Measurements from ENCODE around the gene RAP1B.

The RAP1B gene

DNA sequence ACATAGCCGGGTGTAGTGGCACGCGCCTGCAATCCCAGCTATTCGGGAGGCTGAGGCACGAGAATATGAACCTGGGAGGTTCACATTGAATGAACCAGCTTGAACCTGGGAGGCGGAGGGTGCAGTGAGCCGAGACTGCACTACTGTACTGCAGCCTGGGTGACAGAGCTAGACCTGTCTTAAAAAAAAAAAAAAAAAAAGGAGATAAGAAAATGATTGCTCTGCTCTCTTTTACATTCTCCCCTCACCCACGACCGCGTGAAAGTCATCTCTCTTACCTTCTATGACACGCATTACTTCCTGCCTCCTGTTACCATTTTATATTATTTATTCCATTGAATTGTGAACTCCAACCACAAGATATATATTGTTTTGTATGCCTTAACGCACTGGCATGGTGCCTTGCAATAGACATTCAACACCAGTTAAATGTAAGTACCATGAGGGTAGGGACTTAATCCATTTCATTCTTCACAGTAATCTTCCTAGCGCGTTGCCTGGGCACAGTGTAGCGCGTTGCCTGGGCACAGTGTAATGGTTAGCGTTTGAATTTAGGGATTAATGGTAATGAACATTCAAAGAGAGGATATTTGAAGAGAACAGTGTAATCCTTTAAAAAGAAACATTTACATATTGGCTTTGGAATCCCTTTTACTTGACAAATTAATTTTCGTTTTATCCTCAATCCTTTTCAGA lies 2.7 kb downstream of the RAP1B start:
- peak overlapping the region; percentile 84 for H3K4me3 ChIP-seq (ENCODE audit: control insufficient read depth, low read depth, low read length)
- TF ChIP-seq, protein P1, sequence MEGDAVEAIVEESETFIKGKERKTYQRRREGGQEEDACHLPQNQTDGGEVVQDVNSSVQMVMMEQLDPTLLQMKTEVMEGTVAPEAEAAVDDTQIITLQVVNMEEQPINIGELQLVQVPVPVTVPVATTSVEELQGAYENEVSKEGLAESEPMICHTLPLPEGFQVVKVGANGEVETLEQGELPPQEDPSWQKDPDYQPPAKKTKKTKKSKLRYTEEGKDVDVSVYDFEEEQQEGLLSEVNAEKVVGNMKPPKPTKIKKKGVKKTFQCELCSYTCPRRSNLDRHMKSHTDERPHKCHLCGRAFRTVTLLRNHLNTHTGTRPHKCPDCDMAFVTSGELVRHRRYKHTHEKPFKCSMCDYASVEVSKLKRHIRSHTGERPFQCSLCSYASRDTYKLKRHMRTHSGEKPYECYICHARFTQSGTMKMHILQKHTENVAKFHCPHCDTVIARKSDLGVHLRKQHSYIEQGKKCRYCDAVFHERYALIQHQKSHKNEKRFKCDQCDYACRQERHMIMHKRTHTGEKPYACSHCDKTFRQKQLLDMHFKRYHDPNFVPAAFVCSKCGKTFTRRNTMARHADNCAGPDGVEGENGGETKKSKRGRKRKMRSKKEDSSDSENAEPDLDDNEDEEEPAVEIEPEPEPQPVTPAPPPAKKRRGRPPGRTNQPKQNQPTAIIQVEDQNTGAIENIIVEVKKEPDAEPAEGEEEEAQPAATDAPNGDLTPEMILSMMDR (IDR thresholded peaks at IDR 0.05; ENCODE audit: control insufficient read depth, insufficient read depth, low read depth, low read length, missing control alignments), result no peak
- no peak for DNase-seq (ENCODE audit: low read depth)

DNA sequence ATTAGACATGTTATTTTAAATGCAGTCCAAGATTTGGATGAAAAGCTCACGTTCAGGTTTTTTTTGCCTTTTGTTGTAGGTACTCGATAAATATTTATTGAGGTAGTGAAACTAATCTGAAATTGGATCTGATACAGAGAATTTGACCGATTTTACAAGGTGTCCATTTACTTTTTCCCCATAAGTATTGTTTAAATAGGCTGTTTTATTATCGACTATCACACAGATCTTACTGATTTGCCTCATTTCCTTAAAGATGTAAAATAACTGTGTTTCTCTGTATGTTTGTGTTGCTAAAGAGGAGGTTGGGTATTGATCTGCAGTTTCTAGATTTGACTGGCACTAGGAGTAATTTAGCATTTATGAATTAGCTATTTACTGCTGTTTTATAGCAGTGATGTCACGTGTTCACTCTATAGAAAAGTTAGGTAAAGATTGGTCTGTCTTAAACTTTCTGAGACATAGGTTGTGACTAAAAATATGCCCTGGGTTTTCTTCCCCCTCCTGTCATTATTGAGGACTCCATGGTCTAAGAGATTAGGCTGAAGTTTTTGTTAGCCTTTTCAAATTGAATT lies 3.5 kb downstream of the RAP1B start:
- H3K4me3 ChIP-seq (ENCODE audit: control insufficient read depth, low read depth, low read length), result no peak overlapping the region
- TF ChIP-seq, protein P1 (IDR thresholded peaks at IDR 0.05; ENCODE audit: control insufficient read depth, insufficient read depth, low read depth, low read length, missing control alignments), result no peak
- DNase-seq (ENCODE audit: low read depth), result no peak

DNA sequence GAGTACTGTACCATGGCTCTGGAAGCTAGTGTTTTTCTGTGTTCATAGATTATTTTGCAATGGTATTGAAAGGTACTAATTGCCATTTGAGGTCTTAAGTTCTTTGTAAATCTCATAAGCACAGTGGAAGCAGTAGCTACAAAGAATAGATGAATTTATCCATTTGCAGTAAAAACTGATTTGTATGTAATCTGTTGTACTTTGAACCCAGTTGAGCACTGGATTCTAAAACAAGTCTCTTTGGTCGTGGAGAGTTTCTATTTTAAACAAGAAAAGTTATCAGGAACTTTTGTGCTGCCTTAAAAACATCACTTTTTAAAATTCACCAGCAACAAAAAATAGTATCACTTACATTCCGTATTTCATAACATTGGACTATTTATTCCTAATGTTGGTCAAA lies 4.1 kb downstream of the RAP1B start:
- TF ChIP-seq, protein P1 (IDR thresholded peaks at IDR 0.05; ENCODE audit: control insufficient read depth, insufficient read depth, low read depth, low read length, missing control alignments), result no peak
- no peak overlapping the region for H3K4me3 ChIP-seq (ENCODE audit: control insufficient read depth, low read depth, low read length)
- DNase-seq (ENCODE audit: low read depth), result no peak

DNA sequence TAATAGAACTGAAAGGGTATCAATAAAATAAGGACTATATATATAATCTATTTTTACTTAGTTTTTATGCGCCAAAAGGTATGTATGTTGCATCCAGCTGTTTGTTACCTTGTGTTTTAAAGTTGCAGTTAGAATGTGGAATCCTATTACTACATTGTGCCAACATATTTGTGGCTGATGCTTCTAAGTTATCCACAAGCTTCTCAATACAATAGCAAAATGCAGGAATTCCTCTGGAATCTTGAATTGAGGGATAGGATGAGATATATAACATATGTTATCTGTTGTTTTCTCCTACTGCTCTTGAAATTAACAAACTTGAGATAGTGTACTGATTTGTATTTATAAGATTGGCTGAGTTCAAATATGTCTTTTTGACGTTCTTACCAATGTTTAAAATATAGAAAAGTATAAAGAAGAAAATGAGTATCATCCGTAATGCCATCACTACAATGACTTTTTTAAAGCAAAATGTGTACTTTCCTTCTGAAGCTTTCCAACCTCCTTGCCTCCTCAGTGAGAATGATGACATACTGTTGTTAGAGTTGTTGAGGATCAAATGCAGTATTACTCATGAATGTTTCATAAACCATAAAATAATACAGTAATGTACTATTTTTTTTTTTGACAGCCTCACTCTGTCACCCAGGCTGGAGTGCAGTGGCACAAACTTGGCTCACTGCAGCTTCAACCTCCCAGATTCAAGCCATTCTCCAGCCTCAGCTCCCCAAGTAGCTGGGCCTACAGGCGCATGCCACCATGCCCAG lies 6.6 kb downstream of the RAP1B start:
- TF ChIP-seq, protein P1 (IDR thresholded peaks at IDR 0.05; ENCODE audit: control insufficient read depth, insufficient read depth, low read depth, low read length, missing control alignments), result no peak

DNA sequence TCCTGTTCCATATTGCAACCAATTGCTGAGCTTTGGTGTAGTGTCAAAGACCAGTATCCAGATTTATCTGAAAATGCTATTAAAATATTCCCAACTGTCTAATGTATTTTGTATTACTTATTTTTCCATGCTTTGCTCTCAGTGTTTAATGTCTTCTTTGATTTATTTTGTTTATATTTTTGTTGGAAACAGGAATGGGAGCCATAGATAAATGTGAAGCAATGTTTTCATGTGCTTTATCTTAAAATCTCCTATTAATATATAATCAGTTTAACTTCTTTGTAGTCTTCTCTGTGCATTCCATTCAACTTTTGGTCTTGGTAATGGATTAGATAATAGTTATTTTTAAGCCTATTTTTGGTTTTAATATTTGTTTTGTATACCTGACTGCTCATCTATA lies 8.8 kb downstream of the RAP1B start:
- no peak overlapping the region for H3K4me3 ChIP-seq (ENCODE audit: control insufficient read depth, low read depth, low read length)
- TF ChIP-seq, protein P1 (IDR thresholded peaks at IDR 0.05; ENCODE audit: control insufficient read depth, insufficient read depth, low read depth, low read length, missing control alignments), result no peak
- no peak for DNase-seq (ENCODE audit: low read depth)

More for the DNA sequence above, 6.6 kb downstream of the RAP1B start:
- peak; percentile 44 for DNase-seq (ENCODE audit: low read depth)
- no peak overlapping the region for H3K4me3 ChIP-seq (ENCODE audit: control insufficient read depth, low read depth, low read length)

DNA sequence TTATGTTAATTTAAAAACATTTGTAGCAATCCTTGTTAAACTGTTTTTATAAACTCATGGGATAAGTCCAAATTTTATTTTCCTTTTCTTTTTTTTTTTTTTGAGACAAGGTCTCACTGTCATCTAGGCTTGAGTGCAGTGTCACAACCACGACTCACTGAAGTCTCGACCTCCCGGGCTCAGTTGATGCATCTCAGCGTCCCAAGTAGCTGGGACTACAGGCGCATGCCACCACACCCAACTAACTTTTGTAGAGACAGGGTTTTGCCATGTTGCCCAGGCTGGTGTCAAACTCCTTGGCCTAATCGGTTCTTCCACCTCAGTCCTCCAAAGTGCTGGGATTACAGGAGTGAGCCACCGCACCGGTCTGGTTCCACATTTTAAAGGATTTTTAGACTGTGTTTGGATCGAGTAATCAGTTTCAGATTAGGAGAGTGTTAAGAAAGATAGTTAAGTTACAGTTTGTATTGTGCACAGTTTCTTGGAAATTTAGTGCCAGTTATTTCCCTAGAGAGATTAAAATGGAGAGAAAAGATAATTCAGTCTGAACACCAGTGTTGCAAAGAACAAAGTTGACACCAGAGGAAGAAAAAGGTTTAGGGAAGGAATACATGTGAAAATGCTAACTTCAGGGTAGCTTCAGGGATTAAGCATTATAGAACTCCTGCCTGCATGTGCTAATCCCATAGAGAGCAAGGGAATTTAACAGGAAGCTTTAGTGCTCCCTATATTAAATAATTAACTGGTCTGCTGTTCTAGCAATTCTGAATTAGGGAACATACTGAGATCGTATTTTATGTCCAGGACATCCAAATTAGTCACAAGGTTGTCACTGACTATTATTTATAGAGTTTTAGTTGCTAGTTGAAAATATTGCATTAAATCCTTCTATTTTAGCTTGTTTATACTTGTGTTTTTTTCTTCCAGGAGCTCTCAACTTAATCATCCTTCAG lies 10.1 kb downstream of the RAP1B start:
- H3K4me3 ChIP-seq (ENCODE audit: control insufficient read depth, low read depth, low read length), result no peak overlapping the region
- no peak for DNase-seq (ENCODE audit: low read depth)
- TF ChIP-seq, protein P1 (IDR thresholded peaks at IDR 0.05; ENCODE audit: control insufficient read depth, insufficient read depth, low read depth, low read length, missing control alignments), result no peak

All from AG09309 (cell line).